MG63 (cell line): ENCODE results near the gene FAM229B. TPM values are rescaled to one million over a fixed set of nuclear protein-coding genes. Genes with fewer than 3 reads are reported as not detected.
"Not testable (repeated sequence)": the region's sequence is repeated elsewhere in the genome, so short reads cannot be mapped to it uniquely, and the experiment has no call there.

Experiments used
- DNase-seq: peaks from one replicate; pipeline ENCODE4 v3.0.0-alpha.2; 2020
- H3K27me3 ChIP-seq: fragments of 250-450 bp; sonication (Bioruptor Pico); 2 replicates; pipeline ENCODE4 v1.5.1; 2020; ENCODE audit warnings: mild to moderate bottlenecking, moderate library complexity
- H3K36me3 ChIP-seq: fragments of 250-450 bp; sonication (Bioruptor Pico); 2 replicates; pipeline ENCODE4 v1.5.1; 2020; ENCODE audit warnings: mild to moderate bottlenecking, moderate library complexity
- H3K4me3 ChIP-seq: fragments of 250-450 bp; sonication (Bioruptor Pico); 2 replicates; pipeline ENCODE4 v1.5.1; 2020; ENCODE audit warnings: mild to moderate bottlenecking, moderate library complexity
- H3K9me3 ChIP-seq: fragments of 250-450 bp; sonication (Bioruptor Pico); 2 replicates; pipeline ENCODE4 v1.5.1; 2020; ENCODE audit warnings: mild to moderate bottlenecking, moderate library complexity
- total RNA-seq: library from RNA; depleted of rRNA; stranded (reverse); fragments of >200 nt; shearing (Covaris generic); gene quantifications from 2 replicates; pipeline ENCODE4 v1.2.3, GENCODE V29; 2014; ENCODE audit warnings: low replicate concordance; rRNA removed

The FAM229B gene, protein sequence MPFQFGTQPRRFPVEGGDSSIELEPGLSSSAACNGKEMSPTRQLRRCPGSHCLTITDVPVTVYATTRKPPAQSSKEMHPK
- total RNA-seq: 3.0 and 13.6 TPM in 2 replicates

DNA sequence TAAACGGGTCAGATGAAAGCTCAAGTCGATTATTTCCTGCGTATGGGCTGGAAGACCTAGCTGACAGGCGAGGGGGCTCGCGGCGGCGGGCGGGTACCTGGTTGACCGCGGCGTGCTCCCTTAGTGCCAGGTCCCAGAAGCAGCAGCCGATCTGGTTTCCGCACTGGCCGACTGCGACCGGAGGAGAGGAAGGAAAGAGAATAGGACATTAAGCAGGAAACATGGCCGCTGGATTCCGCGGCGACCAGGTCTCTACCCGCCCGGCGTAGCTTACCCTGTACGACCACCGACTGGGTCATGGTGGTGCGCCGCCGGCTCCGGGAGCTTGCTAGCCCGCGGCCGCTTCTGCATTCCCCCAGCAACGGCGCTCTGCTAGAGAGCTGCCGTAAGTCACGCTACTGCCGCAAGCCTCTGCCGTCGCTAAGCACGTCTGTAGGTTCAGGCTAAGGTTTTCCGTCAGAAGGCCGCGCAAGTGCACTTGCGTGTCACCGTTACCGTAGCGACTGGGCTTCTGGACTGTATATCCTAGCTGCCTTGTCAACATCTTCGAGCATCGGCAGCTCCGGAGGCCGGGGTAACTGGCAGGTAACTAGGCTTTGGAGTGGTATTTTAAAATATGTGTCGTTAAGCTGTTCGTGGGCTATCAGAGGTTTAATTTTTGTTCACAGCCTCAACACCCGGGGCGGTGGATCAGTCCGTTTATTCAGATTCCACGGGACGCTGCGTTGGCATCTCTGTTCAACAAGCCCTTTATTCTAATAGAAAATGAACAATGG, at the start of gene FAM229B, which contains the start of gene TUBE1:
TSS of gene FAM229B (plus strand) at position 456 of the 776 bp plus-strand sequence. CDS start 11,693 bp downstream, outside the sequence.
TSS of gene TUBE1 (minus strand) at position 347 of the 776 bp plus-strand sequence. CDS start at position 299, 48 bp downstream.
- H3K36me3 ChIP-seq: peaks cover 19% of the 10 kb centered on the region
- DNase-seq: peak; percentile 97
- no peaks in the 10 kb centered on the region for H3K27me3 ChIP-seq
- no peaks in the 10 kb centered on the region for H3K9me3 ChIP-seq
- H3K4me3 ChIP-seq: peak within 1 kb of the TSS; percentile 87

DNA sequence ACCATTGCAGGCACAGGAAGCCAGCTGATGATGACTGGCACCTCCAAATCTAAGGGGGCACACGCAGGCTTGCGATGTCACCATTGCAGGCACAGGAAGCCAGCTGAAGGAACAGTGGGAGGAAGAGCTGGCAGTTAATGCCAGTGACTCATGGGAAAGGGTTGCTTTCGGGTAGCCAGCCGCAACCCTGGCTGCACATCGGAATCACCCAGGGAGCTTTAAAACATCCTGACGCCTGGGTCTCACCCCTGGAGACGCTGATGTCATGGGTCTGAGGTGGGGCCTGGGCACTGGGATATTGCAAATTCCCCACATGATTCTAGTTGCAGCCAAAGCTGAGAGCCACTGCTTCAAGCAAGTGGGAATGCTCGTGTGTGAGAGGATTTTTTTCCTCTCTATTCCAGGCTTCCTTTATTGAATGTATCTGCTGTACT, 49.6 kb upstream of the FAM229B start:
- H3K27me3 ChIP-seq: no peaks in the 10 kb centered on the region
- no peaks in the 10 kb centered on the region for H3K9me3 ChIP-seq
- no peak overlapping the region for H3K4me3 ChIP-seq
- H3K36me3 ChIP-seq: no peaks in the 10 kb centered on the region; the same call in 1 of the 2 replicates
- DNase-seq: peak; percentile 98

DNA sequence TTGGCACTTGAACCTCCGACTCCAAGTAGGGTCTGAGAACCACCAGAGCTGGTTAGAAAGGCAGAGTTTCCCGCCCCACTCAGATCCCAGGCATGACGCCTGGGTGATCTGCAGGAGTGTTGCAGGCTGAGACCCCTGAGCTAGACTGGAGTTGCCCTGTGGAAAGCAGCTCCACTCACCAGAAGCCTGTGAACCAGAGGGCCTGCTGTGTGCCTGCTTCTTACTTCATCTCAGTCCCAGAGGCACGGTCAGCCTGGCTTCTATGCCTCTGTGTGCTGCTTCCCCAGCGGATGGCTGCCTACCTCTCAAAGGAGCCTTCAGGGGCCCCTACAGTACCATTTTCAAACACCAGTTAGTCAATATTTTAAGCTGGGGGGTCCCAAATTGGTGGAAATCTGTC, 49.1 kb upstream of the FAM229B start:
- Histone ChIP-seq H3K4me3 (no peak overlapping the region), H3K36me3 (no peaks in the 10 kb centered on the region; the same call in 1 of the 2 replicates), H3K9me3 (no peaks in the 10 kb centered on the region), H3K27me3 (no peaks in the 10 kb centered on the region)
- no peak for DNase-seq

DNA sequence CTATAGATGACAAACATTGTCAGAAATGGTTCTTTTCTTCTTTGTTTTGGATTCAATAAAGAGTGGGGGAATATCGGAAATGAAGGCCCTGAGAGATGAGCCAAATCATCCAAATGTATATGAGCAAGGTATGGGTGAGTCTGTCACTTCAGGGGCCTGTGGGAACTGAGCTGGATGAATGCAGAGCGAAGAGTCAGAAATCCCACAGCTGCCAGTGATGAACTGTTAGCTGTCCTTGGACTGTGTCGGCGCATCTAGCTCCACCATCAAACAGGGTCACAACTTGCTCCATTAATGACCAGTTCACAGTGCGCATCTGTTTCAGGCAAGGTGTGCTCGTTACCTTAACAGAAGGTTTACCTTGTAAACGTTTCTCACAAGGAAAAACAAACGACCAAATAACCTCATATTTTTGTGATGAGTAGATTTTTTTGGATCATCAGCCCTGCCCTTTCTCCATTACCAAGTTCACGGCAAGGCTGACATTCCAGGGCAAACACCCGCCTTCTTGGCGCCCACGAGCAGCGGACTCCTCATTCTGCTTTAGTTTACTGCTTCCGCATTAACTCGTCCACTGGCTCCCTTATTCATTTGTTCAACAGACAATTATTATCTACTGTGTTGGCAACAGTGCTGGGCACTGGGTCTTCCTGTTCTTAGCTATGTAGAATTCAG, 48.5 kb upstream of the FAM229B start:
- no peak for DNase-seq
- Histone ChIP-seq H3K4me3 (no peak overlapping the region), H3K27me3 (no peaks in the 10 kb centered on the region), H3K36me3 (no peaks in the 10 kb centered on the region; the same call in 1 of the 2 replicates), H3K9me3 (no peaks in the 10 kb centered on the region)

DNA sequence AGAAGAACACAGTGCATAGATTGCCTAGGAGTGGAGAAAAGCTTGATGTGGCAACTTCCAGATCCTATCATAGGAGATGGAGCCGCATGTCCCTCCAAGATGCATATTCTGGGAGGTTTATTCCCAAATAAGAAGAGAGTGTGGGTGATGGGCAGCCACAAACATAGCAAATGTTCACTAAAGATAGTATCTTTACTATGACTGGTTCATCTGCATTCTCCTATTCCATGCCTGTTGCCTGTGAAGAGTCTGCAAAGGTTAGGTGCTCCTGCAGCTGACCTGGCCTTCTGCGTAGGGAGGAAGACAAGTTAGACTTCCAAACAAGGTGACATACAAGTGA, 48.0 kb upstream of the FAM229B start:
- H3K9me3 ChIP-seq: no peaks in the 10 kb centered on the region
- DNase-seq: no peak
- H3K4me3 ChIP-seq: no peak overlapping the region
- H3K36me3 ChIP-seq: no peaks in the 10 kb centered on the region; the same call in 1 of the 2 replicates
- no peaks in the 10 kb centered on the region for H3K27me3 ChIP-seq

DNA sequence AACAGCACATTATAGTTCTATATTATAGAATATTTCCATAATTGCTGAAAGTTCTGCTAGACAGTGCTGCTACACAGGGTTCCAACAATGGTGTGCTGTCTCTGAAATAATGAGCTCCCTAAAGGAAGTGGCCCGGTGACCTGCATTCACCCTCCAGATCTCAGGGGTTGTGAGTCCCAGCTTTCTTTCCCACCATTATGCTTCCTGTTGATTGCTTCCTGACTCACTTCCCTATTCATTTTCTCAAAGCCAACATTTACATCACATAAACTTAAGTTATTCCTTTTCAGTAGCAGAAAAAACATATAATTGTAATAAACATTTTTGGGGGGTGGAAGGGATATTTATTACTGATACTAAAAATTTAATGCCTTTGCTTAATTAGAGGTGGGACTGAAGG, 46.4 kb upstream of the FAM229B start:
- peak; percentile 29 for DNase-seq
- no peak overlapping the region for H3K4me3 ChIP-seq
- no peaks in the 10 kb centered on the region; the same call in 1 of the 2 replicates for H3K36me3 ChIP-seq
- H3K27me3 ChIP-seq: no peaks in the 10 kb centered on the region
- H3K9me3 ChIP-seq: no peaks in the 10 kb centered on the region

DNA sequence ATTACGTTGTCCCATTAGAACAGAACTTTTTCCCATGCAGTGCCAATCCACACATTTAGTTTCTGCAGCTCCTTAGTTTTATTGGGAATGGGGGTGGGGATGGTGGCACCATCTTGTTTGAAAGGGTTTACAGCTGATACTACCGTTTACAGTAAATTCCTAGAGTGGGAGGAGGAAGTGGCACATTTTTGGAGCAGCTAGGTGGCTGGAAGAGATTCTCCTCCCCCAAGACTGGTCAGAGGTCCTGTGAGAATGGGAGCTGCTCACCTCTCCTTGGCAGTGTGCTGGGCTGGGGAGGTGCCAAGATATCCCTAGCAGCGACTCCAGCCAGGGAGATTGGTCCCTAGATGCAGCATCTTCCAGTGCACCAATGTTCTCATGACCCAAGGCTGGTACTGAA, 45.9 kb upstream of the FAM229B start:
- no peak for DNase-seq
- Histone ChIP-seq H3K36me3 (no peaks in the 10 kb centered on the region; the same call in 1 of the 2 replicates), H3K27me3 (no peaks in the 10 kb centered on the region)

DNA sequence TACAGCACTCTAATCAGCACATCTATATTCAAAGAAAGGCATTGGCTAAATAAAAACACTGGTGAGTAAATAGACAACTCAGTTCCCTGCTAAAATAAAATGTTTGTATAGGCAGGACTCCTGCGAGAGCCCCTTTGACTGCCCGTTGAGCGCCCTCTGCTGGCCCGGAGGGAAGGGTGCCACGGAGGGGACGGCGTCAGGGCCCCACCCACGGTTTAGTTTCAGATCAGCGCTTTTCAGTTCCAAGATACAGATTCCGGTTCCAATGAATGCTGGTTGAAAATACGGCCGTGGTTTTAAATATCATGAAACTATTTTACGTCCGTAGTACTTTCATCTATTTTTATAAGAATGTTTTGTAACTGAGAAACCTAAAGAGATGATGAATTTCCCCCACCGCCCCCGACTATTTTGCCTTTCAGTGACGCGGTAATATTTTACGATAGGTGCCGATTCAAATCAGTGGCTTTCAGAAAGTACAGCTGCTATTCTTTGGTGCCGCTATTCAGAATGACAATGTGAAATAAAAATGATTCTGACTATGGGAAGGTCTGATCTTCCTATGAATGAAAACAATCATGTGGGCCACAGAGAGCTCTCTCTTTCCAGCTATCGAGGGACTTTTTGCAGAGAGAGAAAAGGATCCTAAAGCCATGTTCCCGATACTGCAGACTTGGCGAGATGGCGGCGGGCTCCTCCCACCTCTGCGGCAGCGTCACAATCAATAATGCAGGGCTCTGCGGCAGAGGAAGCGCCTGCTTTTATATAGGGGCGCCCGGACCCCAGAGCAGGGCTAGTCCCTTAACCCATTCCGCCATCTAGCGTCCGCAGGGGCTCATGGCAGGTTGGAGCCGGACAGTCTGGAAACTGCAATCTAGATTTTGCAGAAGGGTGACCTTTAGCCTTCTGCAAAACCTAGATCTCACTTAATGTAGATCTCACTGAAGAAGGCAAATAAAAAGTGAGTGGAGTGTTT, 44.1 kb upstream of the FAM229B start:
- Histone ChIP-seq H3K4me3 (peak overlapping the region; percentile 58), H3K9me3 (no peaks in the 10 kb centered on the region), H3K27me3 (no peaks in the 10 kb centered on the region), H3K36me3 (no peaks in the 10 kb centered on the region; the same call in 1 of the 2 replicates)
- DNase-seq: peak; percentile 86

More for the DNA sequence above, 45.9 kb upstream of the FAM229B start:
- Histone ChIP-seq H3K9me3 (no peaks in the 10 kb centered on the region), H3K4me3 (no peak overlapping the region)

DNA sequence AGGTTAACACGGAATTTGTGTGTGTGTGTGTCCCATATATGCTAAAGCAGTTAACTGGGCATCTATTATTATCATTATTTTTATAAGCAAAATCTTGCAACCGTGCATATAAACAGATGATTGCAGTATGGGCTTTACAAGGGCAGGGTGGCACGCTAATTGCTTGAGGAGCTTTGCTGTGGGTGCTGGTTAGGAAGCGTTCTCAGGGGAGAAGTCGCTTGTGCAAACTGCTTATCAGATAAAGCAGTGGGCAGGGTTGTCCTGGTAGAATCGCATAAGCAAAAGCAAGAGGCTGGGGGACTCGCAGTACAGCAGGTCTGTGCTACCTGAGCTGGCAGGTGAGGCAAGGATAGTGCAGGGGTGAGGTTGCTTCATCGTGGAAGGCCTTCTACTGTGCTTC, 43.2 kb upstream of the FAM229B start:
- Histone ChIP-seq H3K36me3 (no peaks in the 10 kb centered on the region; the same call in 1 of the 2 replicates), H3K9me3 (no peaks in the 10 kb centered on the region), H3K4me3 (no peak overlapping the region; the same call in 1 of the 2 replicates), H3K27me3 (no peaks in the 10 kb centered on the region)
- DNase-seq: no peak

DNA sequence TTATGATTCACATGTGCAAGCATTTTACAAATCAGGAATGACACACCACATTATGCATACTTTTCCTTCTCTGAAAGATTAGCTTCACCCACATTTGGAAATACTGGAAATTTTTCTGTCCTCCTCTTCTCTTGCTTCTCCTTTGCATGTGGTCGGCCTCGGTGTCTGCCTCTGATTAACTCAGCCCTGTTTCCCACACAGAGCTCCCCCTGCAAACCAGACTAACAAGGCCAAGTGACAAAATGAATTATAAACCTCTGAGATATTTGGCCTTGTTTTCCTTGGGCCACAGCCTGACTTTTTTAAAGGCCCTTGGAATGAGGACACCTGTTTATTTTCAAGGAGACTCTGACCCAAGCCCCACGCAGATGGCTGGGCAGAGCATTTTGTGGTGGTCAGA, 42.5 kb upstream of the FAM229B start:
- H3K4me3 ChIP-seq: no peak overlapping the region
- no peaks in the 10 kb centered on the region for H3K9me3 ChIP-seq
- no peaks in the 10 kb centered on the region for H3K27me3 ChIP-seq
- no peak for DNase-seq
- no peaks in the 10 kb centered on the region; the same call in 1 of the 2 replicates for H3K36me3 ChIP-seq

DNA sequence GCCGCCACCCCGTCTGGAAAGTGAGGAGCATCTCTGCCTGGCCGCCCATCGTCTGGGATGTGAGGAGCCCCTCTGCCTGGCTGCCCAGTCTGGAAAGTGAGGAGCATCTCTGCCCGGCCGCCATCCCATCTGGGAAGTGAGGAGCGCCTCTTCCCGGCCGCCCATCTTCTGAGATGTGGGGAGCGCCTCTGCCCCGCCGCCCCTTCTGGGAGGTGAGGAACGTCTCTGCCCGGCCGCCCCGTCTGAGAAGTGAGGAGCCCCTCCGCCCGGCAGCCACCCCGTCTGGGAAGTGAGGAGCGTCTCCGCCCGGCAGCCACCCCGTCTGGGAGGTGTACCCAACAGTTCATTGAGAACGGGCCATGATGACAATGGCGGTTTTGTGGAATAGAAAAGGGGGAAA, 39.9 kb upstream of the FAM229B start:
- not testable (repeated sequence) for H3K4me3 ChIP-seq, H3K36me3 ChIP-seq, DNase-seq, H3K27me3 ChIP-seq, H3K9me3 ChIP-seq

DNA sequence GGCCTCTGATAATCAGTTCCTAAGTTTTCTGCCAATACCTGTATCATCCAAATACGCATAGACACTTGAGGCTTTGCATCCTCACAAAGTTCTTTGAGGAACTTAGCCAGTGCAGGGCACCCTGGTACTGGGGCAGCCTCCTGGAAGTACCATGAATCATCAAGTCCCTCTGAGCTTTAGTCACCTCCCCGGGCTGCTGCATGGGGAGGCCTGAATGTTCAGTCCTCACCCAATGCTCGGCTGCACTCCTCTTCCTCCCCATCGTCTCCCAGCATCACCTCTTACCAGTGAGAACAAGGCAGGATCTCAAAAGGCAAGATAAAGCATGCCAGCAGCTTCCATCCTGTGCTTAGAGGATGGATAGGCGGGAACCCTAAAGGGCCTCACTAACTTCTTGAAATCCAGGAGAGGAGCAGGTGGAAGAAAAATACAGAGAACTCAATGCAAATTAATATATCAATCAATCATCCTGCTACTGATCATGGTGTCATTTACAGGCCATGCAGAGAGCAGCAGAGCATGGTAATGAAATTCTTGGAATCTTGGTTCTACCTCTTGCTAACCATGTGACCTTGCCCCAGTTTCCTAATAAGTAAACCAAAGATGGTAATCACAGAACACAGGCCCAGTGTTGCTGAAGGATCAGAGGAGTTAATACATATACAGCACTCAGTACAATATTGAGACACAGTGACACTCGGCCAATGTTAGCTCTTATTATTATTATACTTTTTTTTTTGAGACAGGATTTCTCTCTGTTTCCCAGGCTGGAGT, 38.2 kb upstream of the FAM229B start:
- no peaks in the 10 kb centered on the region for H3K9me3 ChIP-seq
- DNase-seq: no peak
- H3K36me3 ChIP-seq: no peaks in the 10 kb centered on the region
- H3K27me3 ChIP-seq: no peaks in the 10 kb centered on the region
- no peak overlapping the region for H3K4me3 ChIP-seq

DNA sequence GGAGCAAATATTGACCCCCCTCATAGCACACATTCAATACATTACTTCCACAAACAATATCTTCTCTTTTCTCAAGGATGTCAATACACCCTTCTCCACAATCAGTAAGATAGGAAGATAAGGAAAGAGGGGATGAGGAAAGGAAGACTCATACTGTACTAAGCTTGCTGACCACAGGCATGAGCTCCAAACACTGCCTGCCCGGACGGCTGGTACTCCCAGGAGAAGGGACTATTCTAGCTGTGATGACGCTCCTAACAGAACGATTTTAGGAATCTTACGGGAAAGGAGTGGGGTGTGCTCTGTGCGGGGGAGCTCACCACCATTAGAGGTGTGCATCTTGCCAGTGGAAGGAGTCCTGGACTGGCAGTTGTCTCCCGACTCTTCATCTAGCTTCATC, 37.4 kb upstream of the FAM229B start:
- H3K9me3 ChIP-seq: no peaks in the 10 kb centered on the region
- DNase-seq: no peak

DNA sequence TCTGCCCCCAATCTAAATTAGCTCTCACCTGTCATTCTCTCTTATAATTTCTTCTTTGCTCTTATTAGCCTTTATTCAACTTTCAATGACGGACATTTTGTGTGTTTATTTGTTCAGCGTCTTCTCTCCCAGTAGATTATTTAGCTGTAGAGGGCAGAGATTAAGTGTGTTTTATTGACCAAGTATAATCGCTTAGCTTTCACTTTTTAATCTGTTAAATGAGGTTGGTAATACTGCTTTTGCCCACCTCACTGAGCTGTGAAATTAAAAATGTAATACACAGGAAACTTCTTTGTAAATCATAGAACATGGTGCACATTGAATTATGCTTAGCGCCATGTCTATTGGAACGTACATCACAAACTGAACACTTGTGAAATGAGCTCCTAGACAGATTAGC, 37.0 kb upstream of the FAM229B start:
- Histone ChIP-seq H3K9me3 (no peaks in the 10 kb centered on the region), H3K27me3 (no peaks in the 10 kb centered on the region), H3K36me3 (no peaks in the 10 kb centered on the region), H3K4me3 (no peak overlapping the region)
- DNase-seq: no peak

More for the DNA sequence above, 37.4 kb upstream of the FAM229B start:
- Histone ChIP-seq H3K27me3 (no peaks in the 10 kb centered on the region), H3K36me3 (no peaks in the 10 kb centered on the region), H3K4me3 (no peak overlapping the region)

DNA sequence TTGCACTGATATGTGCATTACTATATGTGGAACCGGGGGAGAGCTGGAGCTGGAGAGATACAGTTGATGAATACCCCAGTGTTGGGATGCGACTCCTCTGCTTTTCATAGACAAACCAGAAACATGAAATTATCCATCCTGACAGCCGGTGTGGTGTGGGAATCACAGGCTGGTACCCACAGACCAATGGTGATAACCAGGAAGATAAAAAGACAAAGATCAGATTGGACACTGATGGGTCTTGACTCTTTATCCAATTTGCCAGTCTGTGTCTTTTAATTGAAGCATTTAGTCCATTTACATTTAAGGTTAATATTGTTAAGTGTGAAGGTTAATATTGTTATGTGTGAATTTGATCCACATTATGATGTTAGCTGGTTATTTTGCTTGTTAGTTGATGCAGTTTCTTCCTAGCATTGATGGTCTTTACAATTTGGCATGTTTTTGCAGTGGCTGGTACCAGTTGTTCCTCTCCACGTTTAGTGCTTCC, 36.1 kb upstream of the FAM229B start:
- H3K36me3 ChIP-seq, H3K27me3 ChIP-seq, H3K4me3 ChIP-seq, H3K9me3 ChIP-seq, DNase-seq: not testable (repeated sequence)
